Smooth muscle cell (in vitro differentiated cells): ENCODE measurements around the gene HTT. TPM values are rescaled to one million over a fixed set of nuclear protein-coding genes. Genes with fewer than 3 reads are reported as not detected.

Experiments used
- DNase-seq: peaks from one replicate; lab custom pipeline; 2025; ENCODE audit not compliant: unreplicated experiment; lab: John Stamatoyannopoulos, UW
- H2AFZ ChIP-seq: fragments of 200-600 bp; sonication (generic); 2 replicates; pipeline ENCODE4 v1.6.0; 2016; ENCODE audit warnings: antibody characterized with exemption, low read depth, mild to moderate bottlenecking
- H3F3A ChIP-seq: fragments of 200-600 bp; sonication (generic); 2 replicates; pipeline ENCODE4 v1.6.0; 2017; ENCODE audit warnings: antibody characterized with exemption, low read depth
- H3K27ac ChIP-seq: fragments of 200-600 bp; sonication (generic); 2 replicates; pipeline ENCODE4 v1.5.1; 2016; ENCODE audit warnings: low read depth, mild to moderate bottlenecking
- H3K27me3 ChIP-seq: fragments of 200-600 bp; sonication (generic); 2 replicates; pipeline ENCODE4 v1.6.1; 2016; ENCODE audit warnings: low read depth, mild to moderate bottlenecking
- H3K36me3 ChIP-seq: fragments of 200-600 bp; sonication (generic); 2 replicates; pipeline ENCODE4 v1.5.1; 2016; ENCODE audit warnings: low read depth
- H3K4me1 ChIP-seq: fragments of 200-600 bp; sonication (generic); 2 replicates; pipeline ENCODE4 v1.5.1; 2016; ENCODE audit warnings: low read depth
- H3K4me2 ChIP-seq: fragments of 200-600 bp; sonication (generic); 2 replicates; pipeline ENCODE4 v1.6.0; 2016; ENCODE audit warnings: mild to moderate bottlenecking
- H3K4me3 ChIP-seq: fragments of 200-600 bp; sonication (generic); 2 replicates; pipeline ENCODE4 v1.5.1; 2016; ENCODE audit warnings: mild to moderate bottlenecking
- H3K79me2 ChIP-seq: fragments of 200-600 bp; sonication (generic); 2 replicates; pipeline ENCODE4 v1.6.0; 2016; ENCODE audit warnings: low read depth, mild to moderate bottlenecking
- H3K9ac ChIP-seq: fragments of 200-600 bp; sonication (generic); 2 replicates; pipeline ENCODE4 v1.6.0; 2016; ENCODE audit warnings: low read depth
- H3K9me3 ChIP-seq: fragments of 200-600 bp; sonication (generic); replicated peaks from 2 replicates; pipeline ENCODE4 v1.5.1; 2016; ENCODE audit warnings: low read depth
- H4K20me1 ChIP-seq: fragments of 200-600 bp; sonication (generic); 2 replicates; pipeline ENCODE4 v1.6.0; 2016; ENCODE audit warnings: low read depth
- CTCF ChIP-seq: fragments of 200-600 bp; sonication (generic); IDR thresholded peaks from 2 replicates; pipeline ENCODE4 v1.5.1; 2017; ENCODE audit warnings: borderline replicate concordance, mild to moderate bottlenecking, antibody characterized with exemption; ENCODE audit not compliant: insufficient read depth, poor library complexity, severe bottlenecking
- WGBS: methylation state at CpG from one replicate; pipeline ENCODE4 v1.1.7; 2016; ENCODE audit warnings: low lambda C conversion rate; 5-methylcytosine and 5-hydroxymethylcytosine counted together
- polyA plus RNA-seq: library from polyadenylated mRNA; unstranded; fragments of >200 nt; fragmentation: Nextera tagmentation; extraction: Ambion mirVana; gene quantifications from 2 replicates; pipeline ENCODE4 v1.2.1, GENCODE V29; 2016
- total RNA-seq: library from RNA; depleted of rRNA; stranded (reverse); fragments of >200 nt; gene quantifications from 2 replicates; pipeline ENCODE4 v1.2.3, GENCODE V29; 2014

The HTT gene
- total and polyA plus RNA-seq, 2 experiments from 2014 or later, result 7.1 to 16.4 TPM

GRCh38 chr4:3112609-3113469 is 38.4 kb downstream of the HTT start:
- peak overlapping the region; percentile 49 for H3K27ac ChIP-seq
- 79% methylated on average over 5 of the region's 5 CpGs for WGBS
- DNase-seq, result no peak

GRCh38 chr4:3114377-3114776 is 39.9 kb downstream of the HTT start:
- no peak for TF ChIP-seq CTCF
- DNase-seq, result no peak
- Histone ChIP-seq H3K36me3 (no peaks in the 10 kb centered on the region), H3K27me3 (no peaks in the 10 kb centered on the region), H3K79me2 (peaks cover 4% of the 10 kb centered on the region), H3K4me1 (peaks cover 5% of the 10 kb centered on the region), H4K20me1 (peaks cover 25% of the 10 kb centered on the region), H2AFZ (no peak overlapping the region), H3K4me2 (no peak overlapping the region), H3K9ac (no peak overlapping the region), H3F3A (peaks cover 10% of the 10 kb centered on the region), H3K9me3 (no peaks in the 10 kb centered on the region), H3K4me3 (no peak overlapping the region), H3K27ac (no peak overlapping the region)
- WGBS, result 94% methylated on average over 6 of the region's 6 CpGs

More at GRCh38 chr4:3112609-3113469, 38.4 kb downstream of the HTT start:
- Histone ChIP-seq H3K79me2 (peaks cover 4% of the 10 kb centered on the region), H3K9me3 (no peaks in the 10 kb centered on the region), H3K36me3 (no peaks in the 10 kb centered on the region), H3F3A (peaks cover 10% of the 10 kb centered on the region), H4K20me1 (peaks cover 25% of the 10 kb centered on the region), H3K4me2 (no peak overlapping the region), H3K27me3 (no peaks in the 10 kb centered on the region), H3K4me1 (peaks cover 5% of the 10 kb centered on the region), H2AFZ (no peak overlapping the region), H3K4me3 (no peak overlapping the region), H3K9ac (no peak overlapping the region)
- TF ChIP-seq CTCF, result no peak

GRCh38 chr4:3115637-3116270 is 41.3 kb downstream of the HTT start:
- H3K9me3 ChIP-seq, result no peaks in the 10 kb centered on the region
- no peak overlapping the region for H3K4me3 ChIP-seq
- peak overlapping the region; percentile 5 for H3K4me2 ChIP-seq
- H3K36me3 ChIP-seq, result no peaks in the 10 kb centered on the region
- peaks cover 6% of the 10 kb centered on the region for H3F3A ChIP-seq
- no peak for TF ChIP-seq CTCF
- peak overlapping the region; percentile 48 for H3K9ac ChIP-seq
- H3K27me3 ChIP-seq, result no peaks in the 10 kb centered on the region
- H4K20me1 ChIP-seq, result peaks cover 25% of the 10 kb centered on the region
- H2AFZ ChIP-seq, result no peak overlapping the region
- 46% methylated on average over 15 of the region's 15 CpGs for WGBS
- peak overlapping the region; percentile 89 for H3K27ac ChIP-seq
- H3K79me2 ChIP-seq, result no peaks in the 10 kb centered on the region
- no peak for DNase-seq
- H3K4me1 ChIP-seq, result peaks cover 5% of the 10 kb centered on the region
